ENCODE results near the gene ABCA4.

DNA sequence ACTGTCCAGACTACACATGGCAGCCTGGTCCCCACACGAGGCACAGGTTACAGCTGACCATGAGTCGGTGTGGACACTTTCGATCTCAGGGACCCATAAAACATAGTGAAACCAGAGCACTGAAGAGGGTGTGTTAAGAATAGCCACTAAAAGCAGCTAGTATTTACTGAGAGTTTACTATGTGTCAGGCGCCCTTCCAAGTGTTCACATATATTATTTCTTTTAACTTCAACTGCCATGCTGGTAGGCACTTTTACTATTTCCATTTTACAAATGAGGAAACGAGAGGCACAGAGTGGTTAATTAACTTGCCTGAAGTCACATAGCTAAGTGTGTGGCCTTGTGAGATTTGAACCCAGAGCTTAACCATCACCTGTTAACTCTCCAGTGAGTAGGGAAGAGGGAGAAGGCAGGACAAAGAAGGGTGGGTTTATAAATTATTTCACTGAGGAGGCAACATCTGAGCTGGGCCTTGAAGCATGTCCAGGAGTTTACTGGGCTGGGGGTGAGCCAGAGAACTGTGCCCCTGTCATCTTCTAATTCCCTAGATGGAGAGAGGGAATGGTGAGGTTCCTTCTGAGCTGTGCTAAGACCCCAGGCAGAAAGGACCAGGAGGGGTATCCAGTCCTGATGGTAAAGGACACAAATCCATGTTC, 20.7 kb downstream of the ABCA4 start:
- TF ChIP-seq EZH2phosphoT487 (IDR thresholded peaks at IDR 0.05; ENCODE audit: low read depth, severe bottlenecking, unreplicated experiment), result no peak
- TF ChIP-seq, protein P1, sequence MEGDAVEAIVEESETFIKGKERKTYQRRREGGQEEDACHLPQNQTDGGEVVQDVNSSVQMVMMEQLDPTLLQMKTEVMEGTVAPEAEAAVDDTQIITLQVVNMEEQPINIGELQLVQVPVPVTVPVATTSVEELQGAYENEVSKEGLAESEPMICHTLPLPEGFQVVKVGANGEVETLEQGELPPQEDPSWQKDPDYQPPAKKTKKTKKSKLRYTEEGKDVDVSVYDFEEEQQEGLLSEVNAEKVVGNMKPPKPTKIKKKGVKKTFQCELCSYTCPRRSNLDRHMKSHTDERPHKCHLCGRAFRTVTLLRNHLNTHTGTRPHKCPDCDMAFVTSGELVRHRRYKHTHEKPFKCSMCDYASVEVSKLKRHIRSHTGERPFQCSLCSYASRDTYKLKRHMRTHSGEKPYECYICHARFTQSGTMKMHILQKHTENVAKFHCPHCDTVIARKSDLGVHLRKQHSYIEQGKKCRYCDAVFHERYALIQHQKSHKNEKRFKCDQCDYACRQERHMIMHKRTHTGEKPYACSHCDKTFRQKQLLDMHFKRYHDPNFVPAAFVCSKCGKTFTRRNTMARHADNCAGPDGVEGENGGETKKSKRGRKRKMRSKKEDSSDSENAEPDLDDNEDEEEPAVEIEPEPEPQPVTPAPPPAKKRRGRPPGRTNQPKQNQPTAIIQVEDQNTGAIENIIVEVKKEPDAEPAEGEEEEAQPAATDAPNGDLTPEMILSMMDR (IDR thresholded peaks at IDR 0.05; ENCODE audit: poor library complexity), result no peak
